Psoas muscle (tissue), 8 donors: ENCODE results near the gene MTX3. TPM values are rescaled to one million over a fixed set of nuclear protein-coding genes. Genes with fewer than 3 reads are reported as not detected.

ENCODE experiments used
- ATAC-seq, 4 donors: fragments of 200-7000 bp; cut with Tn5 transposase; one replicate each; pipeline ENCODE4 v1.9.1; 2020; ENCODE audit warnings: moderate library complexity in 3 of 4, mild to moderate bottlenecking in 2 of 4
- DNase-seq, 2 donors: peaks; one replicate each; pipeline ENCODE4 v3.0.0-alpha.2; 2020
- H3K27ac ChIP-seq: fragments of 200-600 bp; one replicate; pipeline ENCODE4 v1.8.0; 2022
- H3K27me3 ChIP-seq, 3 donors: fragments of 200-600 bp in 1 of 3; one replicate each; pipeline versions ENCODE4 v1.6.1 to v1.8.0; 2013 to 2022; ENCODE audit warnings: low read length in 2 of 3, mild to moderate bottlenecking in 2 of 3, moderate library complexity in 1 of 3; ENCODE audit not compliant: insufficient read depth in 3 of 3
- H3K36me3 ChIP-seq, 2 donors: fragments of 200-600 bp in 1 of 2; one replicate each; pipeline versions ENCODE4 v1.6.1 to v1.8.0; 2013 to 2022; ENCODE audit warnings: low read depth in 1 of 2, mild to moderate bottlenecking in 1 of 2, moderate library complexity in 1 of 2; ENCODE audit not compliant: insufficient read depth in 1 of 2
- H3K4me1 ChIP-seq: fragments of 200-600 bp; one replicate; pipeline ENCODE4 v1.8.0; 2022
- H3K4me3 ChIP-seq: fragments of 200-600 bp; one replicate; pipeline ENCODE4 v1.8.0; 2022; ENCODE audit warnings: mild to moderate bottlenecking
- H3K9me3 ChIP-seq: fragments of 200-600 bp; one replicate; pipeline ENCODE4 v1.8.0; 2022
- CTCF ChIP-seq: fragments of 200-600 bp; IDR thresholded peaks from one replicate; pipeline ENCODE4 v1.8.0; 2022; ENCODE audit warnings: antibody characterized with exemption
- WGBS, 3 donors: extraction: QIAGEN DNeasy Blood & Tissue Kit; methylation state at CpG; one replicate each; pipeline versions ENCODE4 v1.1.6 to v1.1.7; 2013; 5-methylcytosine and 5-hydroxymethylcytosine counted together
- intact Hi-C, 2 donors: fragments of 100-400 bp; cut with DNase I; formaldehyde crosslinking; loops; one replicate each; pipeline versions ENCODE4 v1.11.0 to v1.14.2; 2022
- polyA plus RNA-seq, 3 donors: library from polyadenylated mRNA; stranded (reverse); fragments of 200-250 nt; gene quantifications; one replicate each; pipeline ENCODE4 v1.2.3, GENCODE V29; 2013
- total RNA-seq, 4 donors: library from RNA; stranded (reverse); fragmentation: NEBNext Ultra II Directional in 2 of 4; extraction: Animal tissue kit (Norgen Biotek cat#: 25700) in 2 of 4; gene quantifications; one replicate each; pipeline versions ENCODE4 v1.2.1 to v1.2.4, GENCODE V29; 2021 to 2023
- donor health status: healthy with polysubstance abuse.
- donor health status: DM: no; HTN: no; CAD: no; lungs with moderate emphysema.
- donor health status: Bipolar disorder and iron deficiency.
- donor health status: healthy.
- donor health status: DM: yes; HTN: yes; CAD: no.
- donor health status: DM: no; HTN: no; CAD: no.
- donor health status: DM: no; HTN: no; CAD: no.
- donor health status: DM: yes; HTN: yes; CAD: no.

Gene MTX3
- total and polyA plus RNA-seq, 7 donors = 4.8 to 16.7 (median 11.7) TPM

GRCh38 chr5:80035839-80036238 is 44.8 kb upstream of the MTX3 start:
- Histone ChIP-seq H3K4me1 (no peaks in the 10 kb centered on the region), H3K36me3 (no peaks in the 10 kb centered on the region), H3K4me3 (peak overlapping the region; percentile 59), H3K9me3 (no peaks in the 10 kb centered on the region), H3K27me3 (peaks cover 8 to 44% (median 9%) of the 10 kb centered on the region in 3 donors), H3K27ac (no peak overlapping the region)
- no peak for TF ChIP-seq CTCF
- DNase-seq (no peak), ATAC-seq (no peak)
- intact Hi-C loops = no loop called here
- WGBS, 3 donors = 47 to 74% (median 55%) methylated on average over 7 of the region's 7 CpGs

GRCh38 chr5:80034962-80035821 is 44.1 kb upstream of the MTX3 start, which contains the start of gene THBS4:
Gene THBS4 (plus strand): TSS chr5:80035348. CDS start chr5:80035538, 190 bp downstream.
- DNase-seq (peak; percentile 46 to 58), ATAC-seq (peak in 2 of 4 donors; percentile 35 to 53)
- Histone ChIP-seq H3K9me3 (no peaks in the 10 kb centered on the region), H3K27ac (no peak within 1 kb of the TSS), H3K36me3 (no peaks in the 10 kb centered on the region), H3K4me1 (no peaks in the 10 kb centered on the region), H3K4me3 (peak within 1 kb of the TSS; percentile 59), H3K27me3 (peaks cover 8 to 44% (median 9%) of the 10 kb centered on the region in 3 donors)
- 4 to 6% (median 5%) methylated on average over 70 to 76 of the region's 76 CpGs for WGBS, 3 donors
- no peak for TF ChIP-seq CTCF
- intact Hi-C loops = no loop called here

GRCh38 chr5:80034559-80034958 is 43.5 kb upstream of the MTX3 start:
- WGBS, 3 donors = 28 to 44% (median 33%) methylated on average over 8 of the region's 8 CpGs
- ATAC-seq (no peak), DNase-seq (no peak)
- no peak for TF ChIP-seq CTCF
- Histone ChIP-seq H3K27ac (no peak overlapping the region), H3K27me3 (peaks cover 8 to 44% (median 9%) of the 10 kb centered on the region in 3 donors), H3K9me3 (no peaks in the 10 kb centered on the region), H3K4me1 (no peaks in the 10 kb centered on the region), H3K36me3 (no peaks in the 10 kb centered on the region), H3K4me3 (peak overlapping the region; percentile 59)
- intact Hi-C loops = no loop called here

- Histone ChIP-seq H3K9me3 (no peaks in the 10 kb centered on the region), H3K4me3 (no peak overlapping the region), H3K4me1 (no peaks in the 10 kb centered on the region), H3K36me3 (no peaks in the 10 kb centered on the region), H3K27me3 (peaks cover 8 to 44% (median 9%) of the 10 kb centered on the region in 3 donors), H3K27ac (no peak overlapping the region)
- ATAC-seq = no peak
- no peak for TF ChIP-seq CTCF
- intact Hi-C loops = no loop called here
- DNase-seq = no peak
Measured at GRCh38 chr5:80033513-80033912, 42.5 kb upstream of the MTX3 start.
